HepG2 (cell line): ENCODE data around the gene COQ8B. TPM values are rescaled to one million over a fixed set of nuclear protein-coding genes. Genes with fewer than 3 reads are reported as not detected.

Source experiments
- ARID4A ChIP-seq: sonication (generic); formaldehyde crosslinking; IDR thresholded peaks from 2 replicates; pipeline ENCODE4 v1.5.0; 2020; ENCODE audit warnings: mild to moderate bottlenecking, missing genetic modification reagents, borderline replicate concordance
- DRAP1 ChIP-seq: IDR thresholded peaks from 2 replicates; pipeline ENCODE4 v1.6.1; 2016; ENCODE audit warnings: missing genetic modification reagents, missing compliant biosample characterization
- HCFC1 ChIP-seq: fragments of 150-350 bp; IDR thresholded peaks from 2 replicates; pipeline ENCODE4 v1.6.1; 2014; ENCODE audit warnings: low read depth, low read length
- HOXA3 ChIP-seq: sonication (generic); formaldehyde crosslinking; IDR thresholded peaks from 2 replicates; pipeline ENCODE4 v1.5.0; 2020; ENCODE audit warnings: missing genetic modification reagents
- NR2C2 ChIP-seq: sonication (generic); formaldehyde crosslinking; IDR thresholded peaks from 2 replicates; pipeline ENCODE4 v1.4.0; 2020; ENCODE audit warnings: missing genetic modification reagents, mild to moderate bottlenecking, moderate library complexity, borderline replicate concordance
- RBM22 ChIP-seq: fragments of 200-400 bp; formaldehyde crosslinking; optimal IDR thresholded peaks from 2 replicates; pipeline ENCODE3; 2017; ENCODE audit warnings: mild to moderate bottlenecking, low read length, moderate library complexity
- RFX5 ChIP-seq: IDR thresholded peaks from 2 replicates; pipeline ENCODE4 v1.6.1; 2011; ENCODE audit warnings: low read depth, low read length, improper control_type of control experiment
- ZBTB20 ChIP-seq: sonication (generic); formaldehyde crosslinking; IDR thresholded peaks from 2 replicates; pipeline ENCODE4 v1.8.1; 2023; ENCODE audit warnings: missing genetic modification reagents, low read depth, mild to moderate bottlenecking, borderline replicate concordance
- ZFAT ChIP-seq: sonication (generic); formaldehyde crosslinking; conservative IDR thresholded peaks from 2 replicates; pipeline ENCODE4 v1.8.1; 2023; ENCODE audit warnings: missing genetic modification reagents, inconsistent platforms
- ZNF30 ChIP-seq: sonication (generic); formaldehyde crosslinking; IDR thresholded peaks from 2 replicates; pipeline ENCODE4 v1.5.0; 2020; ENCODE audit warnings: mild to moderate bottlenecking, missing genetic modification reagents
- ZNF331 ChIP-seq: sonication (generic); formaldehyde crosslinking; IDR thresholded peaks from 2 replicates; pipeline ENCODE4 v1.4.0; 2020; ENCODE audit warnings: missing genetic modification reagents
- ZNF33B ChIP-seq: sonication (generic); formaldehyde crosslinking; IDR thresholded peaks from 2 replicates; pipeline ENCODE4 v1.5.1; 2020; ENCODE audit warnings: mild to moderate bottlenecking, missing genetic modification reagents
- ZNF557 ChIP-seq: sonication (generic); formaldehyde crosslinking; IDR thresholded peaks from 2 replicates; pipeline ENCODE4 v1.4.0; 2020; ENCODE audit warnings: missing genetic modification reagents
- ZNF564 ChIP-seq: sonication (generic); formaldehyde crosslinking; IDR thresholded peaks from 2 replicates; pipeline ENCODE4 v1.8.1; 2023; ENCODE audit warnings: mild to moderate bottlenecking, missing genetic modification reagents
- ZNF569 ChIP-seq: sonication (generic); formaldehyde crosslinking; IDR thresholded peaks from 2 replicates; pipeline ENCODE4 v1.5.0; 2020; ENCODE audit warnings: mild to moderate bottlenecking, missing genetic modification reagents, moderate library complexity, borderline replicate concordance
- ZNF678 ChIP-seq: sonication (generic); formaldehyde crosslinking; IDR thresholded peaks from 2 replicates; pipeline ENCODE4 v1.4.0; 2020; ENCODE audit warnings: mild to moderate bottlenecking, missing genetic modification reagents
- ZNF883 ChIP-seq: sonication (generic); formaldehyde crosslinking; IDR thresholded peaks from 2 replicates; pipeline ENCODE4 v1.5.1; 2020; ENCODE audit warnings: mild to moderate bottlenecking, missing genetic modification reagents; ENCODE audit errors: not compliant biosample characterization
- ZSCAN20 ChIP-seq: sonication (generic); formaldehyde crosslinking; IDR thresholded peaks from 2 replicates; pipeline ENCODE4 v1.4.0; 2020; ENCODE audit warnings: missing genetic modification reagents, mild to moderate bottlenecking, borderline replicate concordance
- ZSCAN29 ChIP-seq: sonication (generic); formaldehyde crosslinking; conservative IDR thresholded peaks from 2 replicates; pipeline ENCODE4 v1.4.0; 2020; ENCODE audit warnings: mild to moderate bottlenecking, missing genetic modification reagents
- polyA plus RNA-seq, 8 experiments: library from polyadenylated mRNA; depleted of rRNA in 3 of 8; stranded (reverse) in 7 of 8; unstranded in 1 of 8; fragments of >200 nt; fragmentation: Illumina TruSeq in 4 of 8; extraction: Trizol in 4 of 8; gene quantifications; 2 replicates each; pipeline versions ENCODE4 v1.2.1 to v1.2.3, GENCODE V29; 2011 to 2016; ENCODE audit warnings: low read depth in 4 of 8, missing spikeins in 1 of 8, mixed read lengths in 1 of 8; ENCODE audit not compliant: insufficient read depth in 1 of 8
- total RNA-seq, 5 experiments: library from RNA; depleted of rRNA; stranded (reverse); fragments of >200 nt; fragmentation: Illumina TruSeq; extraction: Trizol; gene quantifications; 2 replicates each; pipeline ENCODE4 v1.2.3, GENCODE V29; 2016; ENCODE audit warnings: low read depth in 1 of 5
- TF ChIP-seq, protein P1 (sequence below): sonication (generic); formaldehyde crosslinking; IDR thresholded peaks from 2 replicates; pipeline ENCODE4 v1.4.0; 2020; ENCODE audit warnings: missing genetic modification reagents, borderline replicate concordance
- TF ChIP-seq, protein P2 (sequence below): sonication (generic); IDR thresholded peaks from 2 replicates; pipeline ENCODE4 v1.6.1; 2016; ENCODE audit warnings: low read depth, borderline replicate concordance

COQ8B gene
- total and polyA plus RNA-seq, 2 of the 13 experiments (the other 11 are each of a cell fraction or from before 2014, with no cell fraction given), result 12.3 to 17.2 TPM

DNA sequence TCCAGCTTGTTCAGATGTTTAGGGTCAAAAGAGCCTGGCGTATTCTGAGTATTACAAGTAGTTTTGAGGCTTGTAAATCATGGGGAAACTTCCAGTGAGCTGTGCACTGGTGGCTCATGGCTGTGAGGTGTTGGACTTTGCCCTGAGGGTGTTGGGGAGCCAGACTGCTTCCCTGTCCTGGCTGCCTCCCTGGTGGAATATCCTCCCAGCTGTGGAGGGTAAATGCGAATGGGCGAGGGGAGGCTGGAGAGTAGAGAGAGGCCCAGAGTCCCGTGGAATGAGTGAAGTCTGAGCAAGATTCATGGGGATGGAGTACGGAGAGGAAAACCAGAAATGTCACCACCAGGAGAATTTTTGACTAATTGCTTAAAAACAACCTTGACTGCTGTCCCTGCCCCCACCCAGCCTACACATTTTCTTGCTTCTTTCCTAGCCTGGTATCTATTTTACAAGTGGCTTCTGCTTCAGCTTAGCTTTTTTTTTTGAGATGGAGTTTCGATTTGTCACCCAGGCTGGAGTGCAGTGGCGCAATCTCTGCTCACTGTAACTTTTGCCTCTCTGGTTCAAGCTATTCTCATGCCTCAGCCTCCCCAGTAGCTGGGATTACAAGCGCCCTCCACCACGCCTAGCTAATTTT is 38.0 kb upstream of the COQ8B start (continued):
- TF ChIP-seq ARID4A (peak; percentile 43; the same call in 1 of the 2 replicates), ZNF331 (CRISPR knock-in tag) (no peak), RBM22 (peak; percentile 78), HCFC1 (no peak), ZFAT (CRISPR knock-in tag) (no peak), ZSCAN29 (CRISPR knock-in tag) (0 out of 2 replicates have a peak, but pooled peaks have one; percentile 50), ZNF564 (CRISPR knock-in tag) (no peak), ZBTB20 (CRISPR knock-in tag) (no peak), ZNF557 (CRISPR knock-in tag) (no peak), ZNF569 (CRISPR knock-in tag) (no peak), DRAP1 (CRISPR knock-in tag) (0 out of 2 replicates have a peak, but pooled peaks have one; percentile 14), ZNF883 (CRISPR knock-in tag) (no peak), ZSCAN20 (CRISPR knock-in tag) (no peak), HOXA3 (CRISPR knock-in tag) (peak; percentile 44; the same call in 1 of the 2 replicates), ZNF678 (CRISPR knock-in tag) (no peak), RFX5 (no peak), NR2C2 (CRISPR knock-in tag) (0 out of 2 replicates have a peak, but pooled peaks have one; percentile 28), ZNF30 (CRISPR knock-in tag) (no peak), ZNF33B (no peak)
- TF ChIP-seq, protein P1, sequence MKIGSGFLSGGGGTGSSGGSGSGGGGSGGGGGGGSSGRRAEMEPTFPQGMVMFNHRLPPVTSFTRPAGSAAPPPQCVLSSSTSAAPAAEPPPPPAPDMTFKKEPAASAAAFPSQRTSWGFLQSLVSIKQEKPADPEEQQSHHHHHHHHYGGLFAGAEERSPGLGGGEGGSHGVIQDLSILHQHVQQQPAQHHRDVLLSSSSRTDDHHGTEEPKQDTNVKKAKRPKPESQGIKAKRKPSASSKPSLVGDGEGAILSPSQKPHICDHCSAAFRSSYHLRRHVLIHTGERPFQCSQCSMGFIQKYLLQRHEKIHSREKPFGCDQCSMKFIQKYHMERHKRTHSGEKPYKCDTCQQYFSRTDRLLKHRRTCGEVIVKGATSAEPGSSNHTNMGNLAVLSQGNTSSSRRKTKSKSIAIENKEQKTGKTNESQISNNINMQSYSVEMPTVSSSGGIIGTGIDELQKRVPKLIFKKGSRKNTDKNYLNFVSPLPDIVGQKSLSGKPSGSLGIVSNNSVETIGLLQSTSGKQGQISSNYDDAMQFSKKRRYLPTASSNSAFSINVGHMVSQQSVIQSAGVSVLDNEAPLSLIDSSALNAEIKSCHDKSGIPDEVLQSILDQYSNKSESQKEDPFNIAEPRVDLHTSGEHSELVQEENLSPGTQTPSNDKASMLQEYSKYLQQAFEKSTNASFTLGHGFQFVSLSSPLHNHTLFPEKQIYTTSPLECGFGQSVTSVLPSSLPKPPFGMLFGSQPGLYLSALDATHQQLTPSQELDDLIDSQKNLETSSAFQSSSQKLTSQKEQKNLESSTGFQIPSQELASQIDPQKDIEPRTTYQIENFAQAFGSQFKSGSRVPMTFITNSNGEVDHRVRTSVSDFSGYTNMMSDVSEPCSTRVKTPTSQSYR (CRISPR knock-in tag), result peak; percentile 32; the same call in 1 of the 2 replicates
- TF ChIP-seq, protein P2, sequence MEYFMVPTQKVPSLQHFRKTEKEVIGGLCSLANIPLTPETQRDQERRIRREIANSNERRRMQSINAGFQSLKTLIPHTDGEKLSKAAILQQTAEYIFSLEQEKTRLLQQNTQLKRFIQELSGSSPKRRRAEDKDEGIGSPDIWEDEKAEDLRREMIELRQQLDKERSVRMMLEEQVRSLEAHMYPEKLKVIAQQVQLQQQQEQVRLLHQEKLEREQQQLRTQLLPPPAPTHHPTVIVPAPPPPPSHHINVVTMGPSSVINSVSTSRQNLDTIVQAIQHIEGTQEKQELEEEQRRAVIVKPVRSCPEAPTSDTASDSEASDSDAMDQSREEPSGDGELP, result peak; percentile 55; the same call in 1 of the 2 replicates
